Pancreas (tissue), 10 donors: ENCODE results near the gene SYP. TPM values are rescaled to one million over a fixed set of nuclear protein-coding genes. Genes with fewer than 3 reads are reported as not detected.
"Not testable (repeated sequence)": the region's sequence is repeated elsewhere in the genome, so short reads cannot be mapped to it uniquely, and the experiment has no call there.

Experiments used
- ATAC-seq, 4 donors: fragments of 200-7000 bp; cut with Tn5 transposase; one replicate each; pipeline versions ENCODE4 v1.8.0 to v1.9.1; 2020; ENCODE audit warnings: mild to moderate bottlenecking in 4 of 4, moderate library complexity in 4 of 4
- DNase-seq, 6 donors: peaks; one replicate each; pipeline ENCODE4 v3.0.0-alpha.2; 2020
- FAIRE-seq: peaks from 2 replicates; lab custom pipeline; 2012; peaks lifted over from hg19 to GRCh38; lab: Jason Lieb, UNC
- H3K27ac ChIP-seq, 4 donors: fragments of 200-600 bp; sonication (generic); 1 replicate in 3 of 4; 2 replicates in 1 of 4; pipeline versions ENCODE4 v1.5.0 to v1.8.0; 2020
- H3K27me3 ChIP-seq, 4 donors: fragments of 200-600 bp; one replicate each; pipeline ENCODE4 v1.8.0; 2021
- H3K36me3 ChIP-seq, 3 donors: fragments of 200-600 bp; sonication (generic) in 1 of 3; one replicate each; pipeline versions ENCODE4 v1.5.0 to v1.8.0; 2020 to 2021
- H3K4me1 ChIP-seq, 3 donors: fragments of 200-600 bp; one replicate each; pipeline ENCODE4 v1.8.0; 2021
- H3K4me3 ChIP-seq, 4 donors: fragments of 200-600 bp; sonication (generic) in 2 of 4; one replicate each; pipeline versions ENCODE4 v1.5.0 to v1.8.0; 2020 to 2021
- H3K9me3 ChIP-seq, 4 donors: fragments of 200-600 bp; one replicate each; pipeline ENCODE4 v1.8.0; 2021
- WGBS, 2 donors: extraction: QIAGEN DNeasy Blood & Tissue Kit; methylation state at CpG; one replicate each; pipeline ENCODE4 v1.1.7; 2013; 5-methylcytosine and 5-hydroxymethylcytosine counted together
- intact Hi-C, 3 donors: fragments of 100-400 bp; cut with DNase I; formaldehyde crosslinking; loops; one replicate each; pipeline versions ENCODE4 v1.11.1 to v1.14.2; 2022
- polyA plus RNA-seq, 2 donors: library from polyadenylated mRNA; stranded (reverse); fragments of 200-250 nt; gene quantifications; one replicate each; pipeline ENCODE4 v1.2.3, GENCODE V29; 2013
- total RNA-seq, 6 donors: library from RNA; stranded (reverse); fragmentation: NEBNext Ultra II Directional in 4 of 6; extraction: Animal tissue kit (Norgen Biotek cat#: 25700) in 4 of 6; gene quantifications; one replicate each; pipeline versions ENCODE4 v1.2.1 to v1.2.4, GENCODE V29; 2021 to 2023
- TF ChIP-seq, protein P1 (sequence below), 4 donors: fragments of 200-600 bp; sonication (generic) in 3 of 4; IDR thresholded peaks; one replicate each; pipeline versions ENCODE4 v1.5.0 to v1.8.0; 2021; ENCODE audit warnings: antibody characterized with exemption in 4 of 4
- donor health status: healthy with polysubstance abuse.
- donor health status: DM: no; HTN: no; CAD: no; lungs with moderate emphysema.
- donor health status: DM: no; HTN: no; CAD: no.
- donor health status: control.
- donor health status: control.
- donor health status: Bipolar disorder and iron deficiency.
- donor health status: DM: yes; HTN: yes; CAD: no.
- donor health status: DM: no; HTN: no; CAD: no.
- donor health status: DM: no; HTN: no; CAD: no.
- donor health status: DM: yes; HTN: yes; CAD: no.

Gene SYP
- total and polyA plus RNA-seq, 8 donors = 2.0 to 41.7 (median 6.7) TPM

- Histone ChIP-seq H3K27ac (no peak overlapping the region), H3K36me3 (no peaks in the 10 kb centered on the region), H3K4me3 (no peak overlapping the region), H3K9me3 (no peaks in the 10 kb centered on the region), H3K4me1 (peaks cover 0 to 10% (median 0%) of the 10 kb centered on the region in 3 donors), H3K27me3 (no peaks in the 10 kb centered on the region)
- TF ChIP-seq, protein P1, sequence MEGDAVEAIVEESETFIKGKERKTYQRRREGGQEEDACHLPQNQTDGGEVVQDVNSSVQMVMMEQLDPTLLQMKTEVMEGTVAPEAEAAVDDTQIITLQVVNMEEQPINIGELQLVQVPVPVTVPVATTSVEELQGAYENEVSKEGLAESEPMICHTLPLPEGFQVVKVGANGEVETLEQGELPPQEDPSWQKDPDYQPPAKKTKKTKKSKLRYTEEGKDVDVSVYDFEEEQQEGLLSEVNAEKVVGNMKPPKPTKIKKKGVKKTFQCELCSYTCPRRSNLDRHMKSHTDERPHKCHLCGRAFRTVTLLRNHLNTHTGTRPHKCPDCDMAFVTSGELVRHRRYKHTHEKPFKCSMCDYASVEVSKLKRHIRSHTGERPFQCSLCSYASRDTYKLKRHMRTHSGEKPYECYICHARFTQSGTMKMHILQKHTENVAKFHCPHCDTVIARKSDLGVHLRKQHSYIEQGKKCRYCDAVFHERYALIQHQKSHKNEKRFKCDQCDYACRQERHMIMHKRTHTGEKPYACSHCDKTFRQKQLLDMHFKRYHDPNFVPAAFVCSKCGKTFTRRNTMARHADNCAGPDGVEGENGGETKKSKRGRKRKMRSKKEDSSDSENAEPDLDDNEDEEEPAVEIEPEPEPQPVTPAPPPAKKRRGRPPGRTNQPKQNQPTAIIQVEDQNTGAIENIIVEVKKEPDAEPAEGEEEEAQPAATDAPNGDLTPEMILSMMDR (IDR thresholded peaks at IDR 0.05) = no peak
- FAIRE-seq (no peak), DNase-seq (no peak), ATAC-seq (no peak)
- 86 to 96% methylated on average over 13 of the region's 13 CpGs for WGBS, 2 donors
- intact Hi-C loops = no loop called here
Observed at GRCh38 chrX:49147936-49148335, 52.1 kb downstream of the SYP start.

DNA sequence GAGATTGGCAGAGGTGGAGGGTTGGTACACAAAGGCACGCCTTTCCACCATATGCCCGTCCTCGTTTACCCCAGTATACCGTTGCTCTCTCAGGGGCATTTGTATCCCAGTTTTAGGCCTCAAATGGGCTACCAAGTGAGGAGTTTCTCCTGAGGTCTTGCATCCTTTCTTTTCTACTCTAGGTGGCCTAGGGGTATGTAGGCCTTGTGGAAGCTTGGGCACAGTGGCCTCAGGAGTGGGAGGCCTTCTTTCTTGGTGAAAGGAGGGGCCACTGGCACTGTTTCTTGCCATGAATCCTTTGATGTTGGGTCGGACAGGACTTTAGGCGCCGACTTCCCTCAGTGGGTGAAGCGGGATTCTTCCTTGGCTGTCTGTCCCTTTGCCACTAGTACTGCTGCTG, 52.7 kb downstream of the SYP start:
- no peak for DNase-seq
- Histone ChIP-seq H3K4me1 (peaks cover 0 to 10% (median 0%) of the 10 kb centered on the region in 3 donors), H3K36me3 (no peaks in the 10 kb centered on the region), H3K27me3 (no peaks in the 10 kb centered on the region), H3K27ac (no peak overlapping the region), H3K4me3 (no peak overlapping the region), H3K9me3 (no peaks in the 10 kb centered on the region)
- no peak for ATAC-seq
- intact Hi-C loops = no loop called here
- no peak for FAIRE-seq
- TF ChIP-seq, protein P1 (IDR thresholded peaks at IDR 0.05) = no peak
- 79 to 98% methylated on average over 8 of the region's 8 CpGs for WGBS, 2 donors

GRCh38 chrX:49143154-49143553, 56.8 kb downstream of the SYP start:
- H3K36me3 ChIP-seq, H3K9me3 ChIP-seq, DNase-seq, H3K4me3 ChIP-seq, ATAC-seq, H3K4me1 ChIP-seq, H3K27me3 ChIP-seq, H3K27ac ChIP-seq, FAIRE-seq, intact Hi-C loops: not testable (repeated sequence)
- WGBS, 2 donors = 67 to 81% methylated on average over 7 of the region's 7 CpGs

DNA sequence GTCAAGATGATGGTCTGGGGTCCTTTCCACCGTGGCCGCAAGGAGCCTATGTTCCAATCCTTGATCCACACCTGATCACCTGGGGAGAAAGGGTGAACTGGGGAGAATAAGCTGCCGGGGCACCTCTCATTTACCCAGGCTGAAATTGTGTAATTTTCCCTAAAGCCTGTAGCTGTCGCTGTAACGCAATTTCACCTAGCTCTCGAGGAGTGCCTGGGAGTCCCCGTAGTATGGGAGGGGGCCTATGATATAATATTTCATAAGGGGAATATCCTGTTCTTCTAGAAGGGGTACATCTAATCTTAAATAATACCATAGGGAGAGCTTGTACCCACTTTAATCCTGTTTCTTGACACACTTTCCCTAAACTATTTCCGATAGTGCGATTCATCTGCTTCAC, 57.7 kb downstream of the SYP start:
- H3K4me3 ChIP-seq, H3K4me1 ChIP-seq, ATAC-seq, DNase-seq, H3K27me3 ChIP-seq, FAIRE-seq, H3K36me3 ChIP-seq, H3K9me3 ChIP-seq, H3K27ac ChIP-seq, intact Hi-C loops: not testable (repeated sequence)
- 37 to 43% methylated on average over 9 of the region's 9 CpGs for WGBS, 2 donors

GRCh38 chrX:49139713-49140112, 60.3 kb downstream of the SYP start:
- H3K27ac ChIP-seq = no peak overlapping the region
- FAIRE-seq (no peak), ATAC-seq (no peak), DNase-seq (no peak)
- no peaks in the 10 kb centered on the region for H3K4me1 ChIP-seq
- 68 to 88% methylated on average over 4 of the region's 4 CpGs for WGBS, 2 donors
- no peaks in the 10 kb centered on the region for H3K36me3 ChIP-seq
- no peak overlapping the region for H3K4me3 ChIP-seq
- intact Hi-C loops = no loop called here
- TF ChIP-seq, protein P1 (IDR thresholded peaks at IDR 0.05) = no peak
- no peaks in the 10 kb centered on the region for H3K9me3 ChIP-seq
- H3K27me3 ChIP-seq = no peaks in the 10 kb centered on the region

Other genes with a start within 250 kb of the SYP start
- gene OTUD5, start 242.6 kb downstream of the SYP start, total RNA-seq = 10 to 100 TPM; 14.2 to 28.7 (median 17.9) TPM
- gene OTUD5, start 242.6 kb downstream of the SYP start, polyA plus RNA-seq = 10 to 100 TPM; 32.5 to 34.3 TPM
- 1 to 10 TPM in 2 of 6 donors, under 1 TPM in 4; 0.12 to 1.7 (median 0.68) TPM for gene KCND1, start 228.3 kb downstream of the SYP start, total RNA-seq
- gene KCND1, start 228.3 kb downstream of the SYP start, polyA plus RNA-seq = 1 to 10 TPM in 1 of 2 donors, under 1 TPM in 1; 0.84 to 1.3 TPM
- gene GRIPAP1, start 197.9 kb downstream of the SYP start, total RNA-seq = 10 to 100 TPM; 12.5 to 26.0 (median 17.2) TPM
- gene GRIPAP1, start 197.9 kb downstream of the SYP start, polyA plus RNA-seq = 10 to 100 TPM; 32.2 to 32.7 TPM
- gene TFE3, start 156.8 kb downstream of the SYP start, total RNA-seq = 10 to 100 TPM in 3 of 6 donors, 1 to 10 TPM in 3; 8.5 to 18.8 (median 11.0) TPM
- gene TFE3, start 156.8 kb downstream of the SYP start, polyA plus RNA-seq = 10 to 100 TPM; 20.1 to 20.6 TPM
- gene CCDC120, start 141.2 kb downstream of the SYP start, total RNA-seq = 10 to 100 TPM in 1 of 6 donors, 1 to 10 TPM in 5; 4.5 to 10.6 (median 6.8) TPM
- 1 to 10 TPM; 7.3 to 8.2 TPM for gene CCDC120, start 141.2 kb downstream of the SYP start, polyA plus RNA-seq
- gene PRAF2, start 126.2 kb downstream of the SYP start, total RNA-seq = 1 to 10 TPM; 1.3 to 8.8 (median 3.9) TPM
- 10 to 100 TPM; 11.3 to 15.8 TPM for gene PRAF2, start 126.2 kb downstream of the SYP start, polyA plus RNA-seq
- gene WDR45, start 120.3 kb downstream of the SYP start, total RNA-seq = 10 to 100 TPM; 34.9 to 48.5 (median 45.6) TPM
- gene WDR45, start 120.3 kb downstream of the SYP start, polyA plus RNA-seq = 100 to 1,000 TPM in 1 of 2 donors, 10 to 100 TPM in 1; 98.1 to 121 TPM
- 10 to 100 TPM in 1 of 6 donors, 1 to 10 TPM in 5; 5.4 to 11.5 (median 7.7) TPM for gene GPKOW, start 76.5 kb downstream of the SYP start, total RNA-seq
- gene GPKOW, start 76.5 kb downstream of the SYP start, polyA plus RNA-seq = 10 to 100 TPM in 1 of 2 donors, 1 to 10 TPM in 1; 5.1 to 10.5 TPM
- 10 to 100 TPM in 1 of 6 donors, 1 to 10 TPM in 5; 6.8 to 12.7 (median 8.3) TPM for gene MAGIX, start 37.4 kb downstream of the SYP start, total RNA-seq
- 10 to 100 TPM; 12.8 to 25.7 TPM for gene MAGIX, start 37.4 kb downstream of the SYP start, polyA plus RNA-seq
- 100 to 1,000 TPM in 4 of 6 donors, 10 to 100 TPM in 2; 36.0 to 125 (median 114) TPM for gene PLP2, start 28.3 kb downstream of the SYP start, total RNA-seq
- 100 to 1,000 TPM; 119 to 126 TPM for gene PLP2, start 28.3 kb downstream of the SYP start, polyA plus RNA-seq
- 1 to 10 TPM; 4.2 to 7.0 (median 5.6) TPM for gene PRICKLE3, start 13.8 kb downstream of the SYP start, total RNA-seq
- gene PRICKLE3, start 13.8 kb downstream of the SYP start, polyA plus RNA-seq = 1 to 10 TPM; 4.3 to 6.7 TPM
- under 1 TPM; 0.03 to 0.87 (median 0.18) TPM for gene CACNA1F, start 33.1 kb upstream of the SYP start, total RNA-seq
- gene CACNA1F, start 33.1 kb upstream of the SYP start, polyA plus RNA-seq = under 1 TPM; 0.23 to 0.30 TPM
- gene CCDC22, start 35.3 kb upstream of the SYP start, total RNA-seq = 10 to 100 TPM in 1 of 6 donors, 1 to 10 TPM in 5; 6.2 to 11.4 (median 8.6) TPM
- 10 to 100 TPM in 1 of 2 donors, 1 to 10 TPM in 1; 9.3 to 13.8 TPM for gene CCDC22, start 35.3 kb upstream of the SYP start, polyA plus RNA-seq
- gene FOXP3, start 64.5 kb upstream of the SYP start, total RNA-seq = under 1 TPM in 2 of 6 donors, not detected in 4; 0.04 to 0.12 TPM
- gene FOXP3, start 64.5 kb upstream of the SYP start, polyA plus RNA-seq = under 1 TPM in 1 of 2 donors, not detected in 1; 0.16 TPM
- 1 to 10 TPM; 1.1 to 2.8 (median 1.6) TPM for gene PPP1R3F, start 69.6 kb upstream of the SYP start, total RNA-seq
- 1 to 10 TPM; 2.9 to 5.6 TPM for gene PPP1R3F, start 69.6 kb upstream of the SYP start, polyA plus RNA-seq
- gene GAGE10, start 103.5 kb upstream of the SYP start, total RNA-seq = not detected
- not detected for gene GAGE10, start 103.5 kb upstream of the SYP start, polyA plus RNA-seq
- gene GAGE12J, start 121.8 kb upstream of the SYP start, total RNA-seq = not detected
- not detected for gene GAGE12J, start 121.8 kb upstream of the SYP start, polyA plus RNA-seq
- not detected for gene GAGE13, start 131.4 kb upstream of the SYP start, total RNA-seq
- gene GAGE13, start 131.4 kb upstream of the SYP start, polyA plus RNA-seq = not detected